Endothelial cell of umbilical vein (primary cell): Measurements from ENCODE around the gene LTBP2. TPM values are rescaled to one million over a fixed set of nuclear protein-coding genes. Genes with fewer than 3 reads are reported as not detected.

Experiments used
- BruUV-seq: library from RNA; stranded (reverse); fragments of 400-500 nt; replicated peaks from 2 replicates; lab custom pipeline; 2021; lab: Mats Ljungman, UMichigan
- CTCF ChIA-PET: fragments of 300-600, 350-600 bp; sonication (Branson Sonifier 250); formaldehyde crosslinking; loops from one replicate; lab custom pipeline; 2021; ENCODE audit warnings: antibody characterized with exemption, inconsistent platforms; lab: Charles Lee
- POLR2A ChIA-PET: fragments of 300-600, 350-600 bp; sonication (Branson Sonifier 250); formaldehyde crosslinking; loops from one replicate; lab custom pipeline; 2021; ENCODE audit warnings: antibody characterized with exemption, inconsistent platforms; lab: Charles Lee
- DNase-seq: peaks from one replicate; pipeline ENCODE4 v3.0.0-alpha.2; 2011; ENCODE audit warnings: low read depth, low spot score
- FAIRE-seq: peaks from 2 replicates; lab custom pipeline; 2011; peaks lifted over from hg19 to GRCh38; lab: Jason Lieb, UNC
- H2AFZ ChIP-seq: 2 replicates; pipeline ENCODE4 v1.6.0; 2012; ENCODE audit warnings: low read depth, low read length, control low read depth, inconsistent platforms
- H3K27ac ChIP-seq: 2 replicates; pipeline ENCODE4 v1.5.1; 2011; ENCODE audit warnings: low read depth, mild to moderate bottlenecking, control low read depth, low read length, moderate library complexity; ENCODE audit not compliant: insufficient read depth
- H3K27me3 ChIP-seq, 2 experiments: 2 replicates each; pipeline versions ENCODE4 v1.6.0 to v1.6.1; 2011; ENCODE audit warnings: low read length in 2 of 2, mixed read lengths in 1 of 2; ENCODE audit not compliant: control insufficient read depth in 2 of 2, insufficient read depth in 2 of 2
- H3K36me3 ChIP-seq, 2 experiments: 2 replicates in 1 of 2; 3 replicates in 1 of 2; pipeline ENCODE4 v1.5.1; 2011; ENCODE audit warnings: low read length in 2 of 2, mild to moderate bottlenecking in 1 of 2, moderate library complexity in 1 of 2; ENCODE audit not compliant: control insufficient read depth in 2 of 2, insufficient read depth in 2 of 2; ENCODE audit errors: extremely low read depth in 1 of 2
- H3K4me1 ChIP-seq: 3 replicates; pipeline ENCODE4 v1.5.1; 2011; ENCODE audit warnings: mild to moderate bottlenecking, low read length; ENCODE audit not compliant: control insufficient read depth, insufficient read depth; ENCODE audit errors: extremely low read depth
- H3K4me2 ChIP-seq: 2 replicates; pipeline ENCODE4 v1.6.1; 2011; ENCODE audit warnings: low read length, control low read depth, mixed read lengths; ENCODE audit not compliant: insufficient read depth
- H3K4me3 ChIP-seq, 3 experiments: fragments of 200-600 bp in 1 of 3; sonication (generic), shearing (Covaris generic) in 1 of 3; replicated peaks in 1 of 3; 2 replicates each; pipeline ENCODE4 v1.5.1; 2011 to 2016; ENCODE audit warnings: control low read depth in 3 of 3, low read length in 3 of 3, mild to moderate bottlenecking in 2 of 3, inconsistent platforms in 1 of 3, low read depth in 1 of 3, moderate library complexity in 1 of 3; ENCODE audit not compliant: insufficient read depth in 1 of 3
- H3K79me2 ChIP-seq: 2 replicates; pipeline ENCODE4 v1.6.0; 2012; ENCODE audit warnings: low read length, inconsistent platforms; ENCODE audit not compliant: control insufficient read depth, insufficient read depth
- H3K9ac ChIP-seq: replicated peaks from 2 replicates; pipeline ENCODE3; 2011; ENCODE audit warnings: low read length, control low read depth; ENCODE audit not compliant: insufficient read depth; ENCODE audit errors: extremely low read depth
- H3K9me1 ChIP-seq: replicated peaks from 3 replicates; pipeline ENCODE4 v1.6.0; 2011; ENCODE audit warnings: mild to moderate bottlenecking, low read length; ENCODE audit not compliant: control insufficient read depth, insufficient read depth; ENCODE audit errors: extremely low read depth
- H3K9me3 ChIP-seq: replicated peaks from 2 replicates; pipeline ENCODE4 v1.5.1; 2012; ENCODE audit warnings: low read length, inconsistent platforms; ENCODE audit not compliant: control insufficient read depth, insufficient read depth
- H4K20me1 ChIP-seq: replicated peaks from 2 replicates; pipeline ENCODE3; 2011; ENCODE audit warnings: mild to moderate bottlenecking, low read length; ENCODE audit not compliant: control insufficient read depth, insufficient read depth; ENCODE audit errors: extremely low read depth
- EZH2 ChIP-seq: IDR thresholded peaks from 2 replicates; pipeline ENCODE4 v1.6.1; 2012; ENCODE audit warnings: borderline replicate concordance, low read depth, mild to moderate bottlenecking, moderate library complexity, low read length, inconsistent platforms; ENCODE audit not compliant: severe bottlenecking
- FOS ChIP-seq: IDR thresholded peaks from 2 replicates; pipeline ENCODE4 v1.6.1; 2011; ENCODE audit warnings: mild to moderate bottlenecking, low read length, moderate library complexity, borderline replicate concordance; ENCODE audit not compliant: insufficient read depth
- GATA2 ChIP-seq: IDR thresholded peaks from 2 replicates; pipeline ENCODE4 v1.7.0; 2011; ENCODE audit warnings: low read depth, mild to moderate bottlenecking, moderate library complexity, mixed read lengths, low read length; ENCODE audit not compliant: insufficient read length, insufficient read depth
- JUN ChIP-seq: IDR thresholded peaks from 2 replicates; pipeline ENCODE4 v1.6.1; 2011; ENCODE audit warnings: borderline replicate concordance, low read depth; ENCODE audit not compliant: insufficient read length, insufficient read depth
- MYC ChIP-seq: IDR thresholded peaks from one replicate; pipeline ENCODE4 v1.6.1; 2011; ENCODE audit warnings: mild to moderate bottlenecking, low read depth, low read length
- POLR2A ChIP-seq: IDR thresholded peaks from 2 replicates; pipeline ENCODE4 v1.6.1; 2012; ENCODE audit warnings: low read depth, mild to moderate bottlenecking, control low read depth, low read length
- POLR2AphosphoS5 ChIP-seq: IDR thresholded peaks from 2 replicates; pipeline ENCODE4 v1.6.1; 2012; ENCODE audit warnings: low read depth, mild to moderate bottlenecking, control low read depth, low read length, moderate library complexity; ENCODE audit not compliant: insufficient read depth
- dilution Hi-C: fragments of 300-500 bp; cut with MboI; formaldehyde crosslinking; loops from one replicate; pipeline ENCODE4 v1.15.0; 2019; ENCODE audit warnings: low sequenced_read_pairs; ENCODE audit not compliant: extremely low pct_ligation_motif_present
- intact Hi-C: fragments of 100-400 bp; cut with micrococcal nuclease; formaldehyde crosslinking; loops from one replicate; pipeline ENCODE4 v1.10.0; 2022
- polyA plus RNA-seq, 4 experiments: library from polyadenylated mRNA; depleted of rRNA in 3 of 4; stranded (reverse) in 3 of 4; unstranded in 1 of 4; fragments of >200 nt; gene quantifications; 2 replicates each; pipeline versions ENCODE4 v1.2.1 to v1.2.3, GENCODE V29; 2011 to 2012; ENCODE audit warnings: missing spikeins in 1 of 4
- total RNA-seq: library from RNA; stranded (reverse); gene quantifications from 2 replicates; pipeline ENCODE4 v1.2.3, GENCODE V29; 2021
- TF ChIP-seq, protein P1 (sequence below), 2 donors: IDR thresholded peaks; 1 replicate in 1 of 2; 2 replicates in 1 of 2; pipeline ENCODE4 v1.5.1; 2011; ENCODE audit warnings: low read length in 2 of 2, mild to moderate bottlenecking in 2 of 2, moderate library complexity in 2 of 2, control low read depth in 1 of 2, inconsistent platforms in 1 of 2, low read depth in 1 of 2; ENCODE audit not compliant: insufficient read depth in 1 of 2; ENCODE audit errors: extremely low read depth in 1 of 2
- TF ChIP-seq, protein P2 (sequence below): IDR thresholded peaks from 2 replicates; pipeline ENCODE4 v1.6.1; 2011; ENCODE audit not compliant: insufficient read depth, insufficient read length

The LTBP2 gene
- total and polyA plus RNA-seq, 2 donors (not counting 3 experiments of a cell fraction or from before 2014, with no cell fraction given), result 209 to 268 TPM

DNA sequence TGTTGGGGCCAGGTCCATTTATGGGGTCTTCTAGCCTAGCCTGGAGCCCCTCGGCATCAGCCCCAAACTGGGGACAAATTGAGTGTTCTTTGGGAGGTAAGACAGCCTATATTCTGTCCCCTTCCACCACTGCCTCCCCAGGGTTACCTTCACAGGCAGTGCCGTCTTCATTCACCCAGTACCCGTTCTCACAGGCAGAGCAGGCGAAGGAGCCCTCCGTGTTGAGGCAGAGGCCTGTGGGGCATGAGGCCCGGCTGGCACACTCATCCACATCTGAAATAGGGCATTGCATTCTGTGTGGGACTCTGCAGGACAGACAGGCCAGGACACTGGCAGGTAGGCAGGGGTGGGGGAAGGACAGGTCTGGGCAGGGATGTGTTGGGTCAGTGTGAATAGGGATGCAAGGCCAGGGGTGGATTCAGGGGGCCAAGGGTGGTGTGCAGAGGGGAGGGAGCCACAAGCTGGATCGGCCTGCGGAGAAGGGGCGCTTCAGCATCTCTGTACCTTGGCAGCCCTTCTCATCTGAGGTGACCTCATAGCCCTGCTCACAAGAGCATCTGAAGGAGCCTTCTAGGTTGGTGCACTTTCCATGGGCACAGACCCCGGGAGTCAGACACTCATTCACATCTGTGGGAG is 102.3 kb downstream of the LTBP2 start:
- no peaks in the 10 kb centered on the region for H3K9me3 ChIP-seq
- CTCF ChIA-PET, result interaction anchor here (1.2 kb wide), 1 partner anchor 9 kb away, joined by 3 read pairs; no protein-coding TSS in a partner anchor

DNA sequence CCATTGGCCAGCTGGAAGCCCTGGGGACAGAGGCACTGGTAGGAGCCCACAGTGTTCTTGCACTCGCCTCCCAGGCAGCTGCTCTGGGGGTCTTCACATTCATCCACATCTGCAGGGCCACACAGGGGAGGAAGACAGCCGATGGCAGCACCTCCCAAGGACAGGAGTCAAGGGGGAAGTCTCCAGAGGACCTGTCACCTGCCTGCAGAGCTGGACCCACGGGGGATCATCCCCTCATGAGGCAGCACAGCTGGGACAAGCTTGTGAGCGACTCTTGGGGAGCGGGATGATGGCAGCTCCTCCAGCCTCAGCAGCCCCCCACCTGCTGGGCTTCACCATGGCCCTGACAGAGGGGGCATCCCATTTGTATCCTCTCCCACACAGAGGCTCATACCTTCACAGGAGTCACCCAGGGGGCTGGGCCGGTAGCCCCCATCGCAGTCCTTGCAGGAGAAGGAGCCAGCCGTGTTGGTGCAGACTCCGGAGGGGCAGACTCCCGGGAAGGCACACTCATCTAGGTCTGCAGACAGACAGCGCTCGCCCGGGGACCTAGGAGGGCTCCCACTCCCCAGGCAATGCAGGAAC is 103.1 kb downstream of the LTBP2 start:
- no peak for TF ChIP-seq JUN
- TF ChIP-seq, protein P1, sequence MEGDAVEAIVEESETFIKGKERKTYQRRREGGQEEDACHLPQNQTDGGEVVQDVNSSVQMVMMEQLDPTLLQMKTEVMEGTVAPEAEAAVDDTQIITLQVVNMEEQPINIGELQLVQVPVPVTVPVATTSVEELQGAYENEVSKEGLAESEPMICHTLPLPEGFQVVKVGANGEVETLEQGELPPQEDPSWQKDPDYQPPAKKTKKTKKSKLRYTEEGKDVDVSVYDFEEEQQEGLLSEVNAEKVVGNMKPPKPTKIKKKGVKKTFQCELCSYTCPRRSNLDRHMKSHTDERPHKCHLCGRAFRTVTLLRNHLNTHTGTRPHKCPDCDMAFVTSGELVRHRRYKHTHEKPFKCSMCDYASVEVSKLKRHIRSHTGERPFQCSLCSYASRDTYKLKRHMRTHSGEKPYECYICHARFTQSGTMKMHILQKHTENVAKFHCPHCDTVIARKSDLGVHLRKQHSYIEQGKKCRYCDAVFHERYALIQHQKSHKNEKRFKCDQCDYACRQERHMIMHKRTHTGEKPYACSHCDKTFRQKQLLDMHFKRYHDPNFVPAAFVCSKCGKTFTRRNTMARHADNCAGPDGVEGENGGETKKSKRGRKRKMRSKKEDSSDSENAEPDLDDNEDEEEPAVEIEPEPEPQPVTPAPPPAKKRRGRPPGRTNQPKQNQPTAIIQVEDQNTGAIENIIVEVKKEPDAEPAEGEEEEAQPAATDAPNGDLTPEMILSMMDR (IDR thresholded peaks at IDR 0.05; ENCODE audit: extremely low read depth in 1 of 2, insufficient read depth in 1 of 2, low read depth in 1 of 2, low read length in 2 of 2), result no peak
- no peak for TF ChIP-seq POLR2A
- TF ChIP-seq MYC, result no peak
- TF ChIP-seq EZH2, result no peak
- TF ChIP-seq, protein P2, sequence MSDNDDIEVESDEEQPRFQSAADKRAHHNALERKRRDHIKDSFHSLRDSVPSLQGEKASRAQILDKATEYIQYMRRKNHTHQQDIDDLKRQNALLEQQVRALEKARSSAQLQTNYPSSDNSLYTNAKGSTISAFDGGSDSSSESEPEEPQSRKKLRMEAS, result no peak
- TF ChIP-seq FOS, result no peak
- TF ChIP-seq POLR2AphosphoS5, result no peak
- TF ChIP-seq GATA2, result no peak
- TSS peak; percentile 38 for BruUV-seq
- Histone ChIP-seq H3K9me3 (no peaks in the 10 kb centered on the region), H4K20me1 (no peaks in the 10 kb centered on the region), H3K4me2 (no peak overlapping the region), H3K4me3 (no peak overlapping the region), H3K9me1 (no peaks in the 10 kb centered on the region), H2AFZ (no peak overlapping the region), H3K79me2 (no peaks in the 10 kb centered on the region), H3K27me3 (no peaks in the 10 kb centered on the region), H3K27ac (no peak overlapping the region), H3K36me3 (peaks cover 39 to 69% of the 10 kb centered on the region in 2 experiments), H3K9ac (no peak overlapping the region), H3K4me1 (no peaks in the 10 kb centered on the region)
- DNase-seq, result no peak
- CTCF ChIA-PET, result interaction anchor here (1.2 kb wide), 1 partner anchor 10 kb away, joined by 3 read pairs; no protein-coding TSS in a partner anchor
- no peak for FAIRE-seq
- POLR2A ChIA-PET, result no interaction called here
- intact Hi-C loops (no loop called here), dilution Hi-C loops (no loop called here)

More for the DNA sequence above, 102.3 kb downstream of the LTBP2 start:
- no peaks in the 10 kb centered on the region for H3K79me2 ChIP-seq
- dilution Hi-C loops, result no loop called here
- H3K4me2 ChIP-seq, result no peak overlapping the region
- intact Hi-C loops, result no loop called here
- H3K9ac ChIP-seq, result no peak overlapping the region
- TF ChIP-seq POLR2AphosphoS5 (peak; percentile 43), POLR2A (no peak), FOS (no peak), GATA2 (no peak)
- no peaks in the 10 kb centered on the region for H3K9me1 ChIP-seq
- FAIRE-seq (no peak), DNase-seq (no peak)
- no peaks in the 10 kb centered on the region for H4K20me1 ChIP-seq
- no peak overlapping the region for H3K27ac ChIP-seq
- BruUV-seq, result no TSS peak
- H2AFZ ChIP-seq, result no peak overlapping the region
- H3K36me3 ChIP-seq, result peaks cover 37 to 69% of the 10 kb centered on the region in 2 experiments
- POLR2A ChIA-PET, result no interaction called here
- H3K27me3 ChIP-seq, result no peaks in the 10 kb centered on the region
- H3K4me1 ChIP-seq, result no peaks in the 10 kb centered on the region
- no peak overlapping the region for H3K4me3 ChIP-seq
